ENCODE data around the gene ABCD1.

The ABCD1 gene

GRCh38 chrX:153782871-153783270 is 58.2 kb downstream of the ABCD1 start:
- Histone ChIP-seq H3K9ac (ENCODE audit: low read length) (no peak overlapping the region), H3K4me3 (ENCODE audit: low read depth, low read length) (no peak overlapping the region), H3K18ac (ENCODE audit: low read length) (no peak overlapping the region), H2BK120ac (ENCODE audit: insufficient read depth, low read length, poor library complexity) (no peak overlapping the region), H2BK12ac (ENCODE audit: low read length) (no peak overlapping the region), H4K8ac (ENCODE audit: low read depth, low read length) (no peak overlapping the region), H3K4me2 (ENCODE audit: low read length) (no peak overlapping the region), H3K14ac (ENCODE audit: low read length) (no peak overlapping the region), H2BK5ac (ENCODE audit: low read depth, low read length, poor library complexity) (no peak overlapping the region), H2AFZ (ENCODE audit: insufficient read depth, low read length, poor library complexity) (no peak overlapping the region), H4K91ac (ENCODE audit: low read depth, low read length) (no peak overlapping the region), H3K27me3 (ENCODE audit: insufficient read depth, low read length) (no peaks in the 10 kb centered on the region), H3K9me3 (ENCODE audit: insufficient read depth, low read depth, low read length) (no peaks in the 10 kb centered on the region), H3K27ac (ENCODE audit: low read depth, low read length) (no peak overlapping the region), H2AK5ac (ENCODE audit: low read length) (no peak overlapping the region), H3K23ac (ENCODE audit: low read length) (no peak overlapping the region), H3K79me1 (ENCODE audit: low read length) (no peaks in the 10 kb centered on the region), H3K4me1 (ENCODE audit: control insufficient read depth in 1 of 2, insufficient read depth in 2 of 2, low read length in 2 of 2) (no peaks in the 10 kb centered on the region), H3K4ac (ENCODE audit: low read depth, low read length) (no peak overlapping the region), H3K36me3 (ENCODE audit: control insufficient read depth in 1 of 2, insufficient read depth in 2 of 2, low read length in 2 of 2) (peaks cover 30 to 34% of the 10 kb centered on the region in 2 experiments), H3K79me2 (ENCODE audit: control insufficient read depth, insufficient read depth, low read length, poor library complexity) (no peaks in the 10 kb centered on the region), H4K12ac (ENCODE audit: low read depth, low read length) (no peak overlapping the region)
- DNase-seq = no peak
- WGBS (ENCODE audit: extremely low coverage, insufficient coverage, insufficient read length) = no CpG with 5 or more reads among the region's 14 CpGs

GRCh38 chrX:153783378-153784013 is 58.8 kb downstream of the ABCD1 start:
- H3K14ac ChIP-seq (ENCODE audit: low read length) = no peak overlapping the region
- H3K27ac ChIP-seq (ENCODE audit: low read depth, low read length) = no peak overlapping the region
- H3K9me3 ChIP-seq (ENCODE audit: insufficient read depth, low read depth, low read length) = no peaks in the 10 kb centered on the region
- no peak overlapping the region for H3K4ac ChIP-seq (ENCODE audit: low read depth, low read length)
- H3K9ac ChIP-seq (ENCODE audit: low read length) = no peak overlapping the region
- no peak for DNase-seq
- no peaks in the 10 kb centered on the region for H3K27me3 ChIP-seq (ENCODE audit: insufficient read depth, low read length)
- H2AK5ac ChIP-seq (ENCODE audit: low read length) = no peak overlapping the region
- H2BK120ac ChIP-seq (ENCODE audit: insufficient read depth, low read length, poor library complexity) = no peak overlapping the region
- H3K36me3 ChIP-seq (ENCODE audit: control insufficient read depth in 1 of 2, insufficient read depth in 2 of 2, low read length in 2 of 2) = peaks cover 33 to 41% of the 10 kb centered on the region in 2 experiments
- H3K23ac ChIP-seq (ENCODE audit: low read length) = no peak overlapping the region
- no peak overlapping the region for H4K12ac ChIP-seq (ENCODE audit: low read depth, low read length)
- H3K18ac ChIP-seq (ENCODE audit: low read length) = no peak overlapping the region
- H3K79me2 ChIP-seq (ENCODE audit: control insufficient read depth, insufficient read depth, low read length, poor library complexity) = no peaks in the 10 kb centered on the region
- no peak overlapping the region for H3K4me2 ChIP-seq (ENCODE audit: low read length)
- H4K8ac ChIP-seq (ENCODE audit: low read depth, low read length) = no peak overlapping the region
- no peak overlapping the region for H2AFZ ChIP-seq (ENCODE audit: insufficient read depth, low read length, poor library complexity)
- H2BK12ac ChIP-seq (ENCODE audit: low read length) = no peak overlapping the region
- no peaks in the 10 kb centered on the region for H3K4me1 ChIP-seq (ENCODE audit: control insufficient read depth in 1 of 2, insufficient read depth in 2 of 2, low read length in 2 of 2)
- H4K91ac ChIP-seq (ENCODE audit: low read depth, low read length) = no peak overlapping the region
- H3K4me3 ChIP-seq (ENCODE audit: low read depth, low read length) = no peak overlapping the region
- no peak overlapping the region for H2BK5ac ChIP-seq (ENCODE audit: low read depth, low read length, poor library complexity)
- H3K79me1 ChIP-seq (ENCODE audit: low read length) = no peaks in the 10 kb centered on the region
- no CpG with 5 or more reads among the region's 24 CpGs for WGBS (ENCODE audit: extremely low coverage, insufficient coverage, insufficient read length)

GRCh38 chrX:153784325-153784967 is 59.8 kb downstream of the ABCD1 start:
- Histone ChIP-seq H3K23ac (ENCODE audit: low read length) (no peak overlapping the region), H3K9ac (ENCODE audit: low read length) (no peak overlapping the region), H3K9me3 (ENCODE audit: insufficient read depth, low read depth, low read length) (no peaks in the 10 kb centered on the region), H3K4me1 (ENCODE audit: control insufficient read depth in 1 of 2, insufficient read depth in 2 of 2, low read length in 2 of 2) (no peaks in the 10 kb centered on the region), H3K79me2 (ENCODE audit: control insufficient read depth, insufficient read depth, low read length, poor library complexity) (no peaks in the 10 kb centered on the region), H3K36me3 (ENCODE audit: control insufficient read depth in 1 of 2, insufficient read depth in 2 of 2, low read length in 2 of 2) (peaks cover 41 to 48% of the 10 kb centered on the region in 2 experiments), H4K12ac (ENCODE audit: low read depth, low read length) (no peak overlapping the region), H4K8ac (ENCODE audit: low read depth, low read length) (no peak overlapping the region), H3K4ac (ENCODE audit: low read depth, low read length) (no peak overlapping the region), H3K14ac (ENCODE audit: low read length) (no peak overlapping the region), H4K91ac (ENCODE audit: low read depth, low read length) (no peak overlapping the region), H2BK5ac (ENCODE audit: low read depth, low read length, poor library complexity) (no peak overlapping the region), H2BK12ac (ENCODE audit: low read length) (no peak overlapping the region), H3K18ac (ENCODE audit: low read length) (no peak overlapping the region), H2BK120ac (ENCODE audit: insufficient read depth, low read length, poor library complexity) (no peak overlapping the region), H3K4me3 (ENCODE audit: low read depth, low read length) (no peak overlapping the region), H2AFZ (ENCODE audit: insufficient read depth, low read length, poor library complexity) (no peak overlapping the region), H3K27ac (ENCODE audit: low read depth, low read length) (no peak overlapping the region), H3K27me3 (ENCODE audit: insufficient read depth, low read length) (no peaks in the 10 kb centered on the region), H3K4me2 (ENCODE audit: low read length) (no peak overlapping the region), H3K79me1 (ENCODE audit: low read length) (no peaks in the 10 kb centered on the region), H2AK5ac (ENCODE audit: low read length) (no peak overlapping the region)
- no CpG with 5 or more reads among the region's 27 CpGs for WGBS (ENCODE audit: extremely low coverage, insufficient coverage, insufficient read length)
- no peak for DNase-seq

- no peak overlapping the region for H2AK5ac ChIP-seq (ENCODE audit: low read length)
- no peaks in the 10 kb centered on the region for H3K27me3 ChIP-seq (ENCODE audit: insufficient read depth, low read length)
- no CpG with 5 or more reads among the region's 15 CpGs for WGBS (ENCODE audit: extremely low coverage, insufficient coverage, insufficient read length)
- no peak overlapping the region for H2BK12ac ChIP-seq (ENCODE audit: low read length)
- H2BK5ac ChIP-seq (ENCODE audit: low read depth, low read length, poor library complexity) = no peak overlapping the region
- no peak overlapping the region for H4K91ac ChIP-seq (ENCODE audit: low read depth, low read length)
- H3K4me2 ChIP-seq (ENCODE audit: low read length) = no peak overlapping the region
- H3K14ac ChIP-seq (ENCODE audit: low read length) = no peak overlapping the region
- H3K9me3 ChIP-seq (ENCODE audit: insufficient read depth, low read depth, low read length) = no peaks in the 10 kb centered on the region
- no peak overlapping the region for H3K9ac ChIP-seq (ENCODE audit: low read length)
- no peak for DNase-seq
- peaks cover 48 to 55% of the 10 kb centered on the region in 2 experiments for H3K36me3 ChIP-seq (ENCODE audit: control insufficient read depth in 1 of 2, insufficient read depth in 2 of 2, low read length in 2 of 2)
- no peak overlapping the region for H2AFZ ChIP-seq (ENCODE audit: insufficient read depth, low read length, poor library complexity)
- H3K4ac ChIP-seq (ENCODE audit: low read depth, low read length) = no peak overlapping the region
- no peaks in the 10 kb centered on the region for H3K4me1 ChIP-seq (ENCODE audit: control insufficient read depth in 1 of 2, insufficient read depth in 2 of 2, low read length in 2 of 2)
- H3K79me1 ChIP-seq (ENCODE audit: low read length) = no peaks in the 10 kb centered on the region
- no peak overlapping the region for H2BK120ac ChIP-seq (ENCODE audit: insufficient read depth, low read length, poor library complexity)
- H3K23ac ChIP-seq (ENCODE audit: low read length) = no peak overlapping the region
- no peak overlapping the region for H3K27ac ChIP-seq (ENCODE audit: low read depth, low read length)
- H4K12ac ChIP-seq (ENCODE audit: low read depth, low read length) = no peak overlapping the region
- H4K8ac ChIP-seq (ENCODE audit: low read depth, low read length) = no peak overlapping the region
- no peak overlapping the region for H3K18ac ChIP-seq (ENCODE audit: low read length)
- H3K79me2 ChIP-seq (ENCODE audit: control insufficient read depth, insufficient read depth, low read length, poor library complexity) = no peaks in the 10 kb centered on the region
- H3K4me3 ChIP-seq (ENCODE audit: low read depth, low read length) = no peak overlapping the region
Observed at GRCh38 chrX:153786669-153787068, 62.0 kb downstream of the ABCD1 start.

Data from trophoblast cell (in vitro differentiated cells and primary cell).